ENCODE measurements around the gene LCORL.
"Not testable (repeated sequence)": the region's sequence is repeated elsewhere in the genome, so short reads cannot be mapped to it uniquely, and the experiment has no call there.

LCORL gene

GRCh38 chr4:18007625-18008024 lies 13.9 kb downstream of the LCORL start:
- peak; percentile 14 for DNase-seq
- TF ChIP-seq CTCF (IDR thresholded peaks at IDR 0.05; ENCODE audit: low read length) (no peak), EZH2phosphoT487 (IDR thresholded peaks at IDR 0.05; ENCODE audit: low read length) (no peak), EZH2 (optimal IDR thresholded peaks at IDR 0.05; ENCODE audit: low read depth, low read length) (no peak)
- Histone ChIP-seq H3K9me2 (replicated peaks; ENCODE audit: insufficient read depth, low read length) (no peaks in the 10 kb centered on the region), H3K4me2 (ENCODE audit: low read depth, low read length) (no peak overlapping the region), H4K20me1 (ENCODE audit: insufficient read depth, low read length) (peaks cover 7% of the 10 kb centered on the region; the same call in 1 of the 2 replicates), H3K79me2 (ENCODE audit: low read length) (peaks cover 99% of the 10 kb centered on the region), H3K4me3 (ENCODE audit: low read length) (no peak overlapping the region), H3K9ac (ENCODE audit: low read length) (no peak overlapping the region), H3K36me3 (replicated peaks; ENCODE audit: insufficient read depth, low read length) (no peaks in the 10 kb centered on the region), H2AFZ (ENCODE audit: low read length) (no peak overlapping the region), H3K4me1 (ENCODE audit: low read length) (0 out of 2 replicates have a peak, but pooled peaks cover 3% of the 10 kb centered on the region), H3K27ac (ENCODE audit: low read length) (no peak overlapping the region), H3K9me3 (replicated peaks; ENCODE audit: insufficient read depth, low read length) (no peaks in the 10 kb centered on the region), H3K27me3 (replicated peaks; ENCODE audit: insufficient read depth, low read length) (no peaks in the 10 kb centered on the region), H3F3A (ENCODE audit: insufficient read depth, low read length) (no peaks in the 10 kb centered on the region)

GRCh38 chr4:18006432-18006831 lies 15.1 kb downstream of the LCORL start:
- not testable (repeated sequence) for H3K27ac ChIP-seq (ENCODE audit: low read length); H3K4me2 ChIP-seq (ENCODE audit: low read depth, low read length); DNase-seq; H3F3A ChIP-seq (ENCODE audit: insufficient read depth, low read length); H4K20me1 ChIP-seq (ENCODE audit: insufficient read depth, low read length); H3K9me3 ChIP-seq (replicated peaks; ENCODE audit: insufficient read depth, low read length); H3K4me1 ChIP-seq (ENCODE audit: low read length); H3K9me2 ChIP-seq (replicated peaks; ENCODE audit: insufficient read depth, low read length); H3K9ac ChIP-seq (ENCODE audit: low read length); H2AFZ ChIP-seq (ENCODE audit: low read length); H3K27me3 ChIP-seq (replicated peaks; ENCODE audit: insufficient read depth, low read length); H3K36me3 ChIP-seq (replicated peaks; ENCODE audit: insufficient read depth, low read length); H3K4me3 ChIP-seq (ENCODE audit: low read length)
- peaks cover 99% of the 10 kb centered on the region for H3K79me2 ChIP-seq (ENCODE audit: low read length)

- H3K36me3 ChIP-seq (replicated peaks; ENCODE audit: insufficient read depth, low read length), result no peaks in the 10 kb centered on the region; the same call in 1 of the 2 replicates
- TF ChIP-seq CTCF (IDR thresholded peaks at IDR 0.05; ENCODE audit: low read length) (no peak), EZH2 (optimal IDR thresholded peaks at IDR 0.05; ENCODE audit: low read depth, low read length) (no peak), EZH2phosphoT487 (IDR thresholded peaks at IDR 0.05; ENCODE audit: low read length) (no peak)
- H2AFZ ChIP-seq (ENCODE audit: low read length), result no peak overlapping the region
- no peaks in the 10 kb centered on the region for H3F3A ChIP-seq (ENCODE audit: insufficient read depth, low read length)
- peaks cover 6% of the 10 kb centered on the region; the same call in 1 of the 2 replicates for H3K4me1 ChIP-seq (ENCODE audit: low read length)
- no peaks in the 10 kb centered on the region for H3K9me2 ChIP-seq (replicated peaks; ENCODE audit: insufficient read depth, low read length)
- H3K4me2 ChIP-seq (ENCODE audit: low read depth, low read length), result no peak overlapping the region
- peaks cover 21% of the 10 kb centered on the region for H4K20me1 ChIP-seq (ENCODE audit: insufficient read depth, low read length)
- no peak overlapping the region for H3K4me3 ChIP-seq (ENCODE audit: low read length)
- no peaks in the 10 kb centered on the region for H3K9me3 ChIP-seq (replicated peaks; ENCODE audit: insufficient read depth, low read length)
- no peak for DNase-seq
- no peaks in the 10 kb centered on the region for H3K27me3 ChIP-seq (replicated peaks; ENCODE audit: insufficient read depth, low read length)
- H3K79me2 ChIP-seq (ENCODE audit: low read length), result peaks cover 96% of the 10 kb centered on the region
- H3K9ac ChIP-seq (ENCODE audit: low read length), result no peak overlapping the region
- H3K27ac ChIP-seq (ENCODE audit: low read length), result no peak overlapping the region
Measured at GRCh38 chr4:17997129-17997528, 24.4 kb downstream of the LCORL start.

GRCh38 chr4:17995165-17995564 lies 26.4 kb downstream of the LCORL start:
- no peak overlapping the region for H3K4me3 ChIP-seq (ENCODE audit: low read length)
- H3K9ac ChIP-seq (ENCODE audit: low read length), result no peak overlapping the region
- no peaks in the 10 kb centered on the region for H3K9me3 ChIP-seq (replicated peaks; ENCODE audit: insufficient read depth, low read length)
- peaks cover 6% of the 10 kb centered on the region; the same call in 1 of the 2 replicates for H3K4me1 ChIP-seq (ENCODE audit: low read length)
- no peaks in the 10 kb centered on the region for H3K27me3 ChIP-seq (replicated peaks; ENCODE audit: insufficient read depth, low read length)
- peaks cover 94% of the 10 kb centered on the region for H3K79me2 ChIP-seq (ENCODE audit: low read length)
- peaks cover 19% of the 10 kb centered on the region for H4K20me1 ChIP-seq (ENCODE audit: insufficient read depth, low read length)
- H3F3A ChIP-seq (ENCODE audit: insufficient read depth, low read length), result no peaks in the 10 kb centered on the region
- TF ChIP-seq EZH2 (optimal IDR thresholded peaks at IDR 0.05; ENCODE audit: low read depth, low read length), result no peak
- no peak for TF ChIP-seq EZH2phosphoT487 (IDR thresholded peaks at IDR 0.05; ENCODE audit: low read length)
- no peak for DNase-seq
- H3K4me2 ChIP-seq (ENCODE audit: low read depth, low read length), result no peak overlapping the region
- no peaks in the 10 kb centered on the region; the same call in 1 of the 2 replicates for H3K36me3 ChIP-seq (replicated peaks; ENCODE audit: insufficient read depth, low read length)
- no peaks in the 10 kb centered on the region for H3K9me2 ChIP-seq (replicated peaks; ENCODE audit: insufficient read depth, low read length)
- no peak overlapping the region for H2AFZ ChIP-seq (ENCODE audit: low read length)
- H3K27ac ChIP-seq (ENCODE audit: low read length), result no peak overlapping the region

Measured in MM.1S (cell line).